GM23338 (cell line): ENCODE measurements around the gene ZNF268. TPM values are rescaled to one million over a fixed set of nuclear protein-coding genes. Genes with fewer than 3 reads are reported as not detected.
"Not testable (repeated sequence)": the region's sequence is repeated elsewhere in the genome, so short reads cannot be mapped to it uniquely, and the experiment has no call there.

ENCODE experiments used
- ATAC-seq: fragments of 200-7000 bp; cut with Tn5 transposase; 3 replicates; pipeline ENCODE4 v1.9.1; 2020
- DNase-seq: peaks from one replicate; pipeline ENCODE4 v3.0.0-alpha.2; 2015; ENCODE audit warnings: low spot score
- H2AFZ ChIP-seq: fragments of 200-600 bp; sonication (generic); 2 replicates; pipeline ENCODE4 v1.8.0; 2016; ENCODE audit warnings: antibody characterized with exemption, mild to moderate bottlenecking, moderate library complexity
- H3F3A ChIP-seq: fragments of 200-600 bp; sonication (generic); replicated peaks from 2 replicates; pipeline ENCODE4 v1.8.0; 2017; ENCODE audit warnings: antibody characterized with exemption, mixed run types, low read depth
- H3K27ac ChIP-seq: fragments of 200-600 bp; sonication (generic); 2 replicates; pipeline ENCODE4 v1.6.1; 2016; ENCODE audit warnings: low read depth
- H3K27me3 ChIP-seq: fragments of 200-600 bp; sonication (generic); 2 replicates; pipeline ENCODE4 v1.8.0; 2016; ENCODE audit warnings: mild to moderate bottlenecking, mixed run types, moderate library complexity; ENCODE audit not compliant: insufficient read depth
- H3K36me3 ChIP-seq: fragments of 200-600 bp; sonication (generic); 2 replicates; pipeline ENCODE4 v1.8.0; 2016; ENCODE audit warnings: mild to moderate bottlenecking; ENCODE audit not compliant: insufficient read depth
- H3K4me1 ChIP-seq: fragments of 200-600 bp; sonication (generic); 2 replicates; pipeline ENCODE4 v1.8.0; 2016; ENCODE audit warnings: mild to moderate bottlenecking, moderate library complexity; ENCODE audit not compliant: insufficient read depth
- H3K4me2 ChIP-seq: fragments of 200-600 bp; sonication (generic); 2 replicates; pipeline ENCODE4 v1.7.1; 2017; ENCODE audit warnings: mixed run types
- H3K4me3 ChIP-seq: fragments of 200-600 bp; sonication (generic); 2 replicates; pipeline ENCODE4 v1.6.1; 2016; ENCODE audit warnings: mixed run types
- H3K79me2 ChIP-seq: fragments of 200-600 bp; sonication (generic); replicated peaks from 2 replicates; pipeline ENCODE4 v1.8.0; 2017; ENCODE audit warnings: mild to moderate bottlenecking; ENCODE audit not compliant: insufficient read depth
- H3K9me2 ChIP-seq: fragments of 200-600 bp; sonication (generic); 2 replicates; pipeline ENCODE4 v1.8.0; 2017; ENCODE audit not compliant: insufficient read depth
- H4K20me1 ChIP-seq: fragments of 200-600 bp; sonication (generic); replicated peaks from 2 replicates; pipeline ENCODE4 v1.8.0; 2017; ENCODE audit warnings: mild to moderate bottlenecking; ENCODE audit not compliant: insufficient read depth
- H3K27ac Mint-ChIP-seq: 2 replicates; pipeline ENCODE4 v1.8.0; 2020; ENCODE audit warnings: inconsistent platforms, mild to moderate bottlenecking, moderate library complexity, mixed read lengths
- H3K27me3 Mint-ChIP-seq: 3 replicates; pipeline ENCODE4 v1.8.0; 2022; ENCODE audit warnings: low read depth, mild to moderate bottlenecking, moderate library complexity, mixed read lengths, inconsistent platforms; ENCODE audit not compliant: insufficient read depth, poor library complexity
- H3K36me3 Mint-ChIP-seq: 3 replicates; pipeline ENCODE4 v1.8.0; 2021; ENCODE audit warnings: low read depth, mild to moderate bottlenecking, inconsistent platforms, moderate library complexity, mixed read lengths
- H3K4me1 Mint-ChIP-seq: 3 replicates; pipeline ENCODE4 v1.8.0; 2020; ENCODE audit warnings: mild to moderate bottlenecking, inconsistent platforms, mixed read lengths
- H3K4me3 Mint-ChIP-seq: 3 replicates; pipeline ENCODE4 v1.8.0; 2021; ENCODE audit warnings: moderate library complexity, mild to moderate bottlenecking, inconsistent platforms, mixed read lengths
- H3K9me3 Mint-ChIP-seq: 3 replicates; pipeline ENCODE4 v1.8.0; 2020; ENCODE audit warnings: moderate library complexity, mild to moderate bottlenecking, inconsistent platforms, mixed read lengths
- CREB1 ChIP-seq: fragments of 250-450 bp; sonication (Bioruptor Pico); IDR thresholded peaks from 2 replicates; pipeline ENCODE4 v1.5.0; 2020; ENCODE audit warnings: low read depth, mild to moderate bottlenecking, moderate library complexity
- EZH2 ChIP-seq: fragments of 200-600 bp; sonication (generic); IDR thresholded peaks from one replicate; pipeline ENCODE4 v1.8.0; 2017; ENCODE audit warnings: antibody characterized with exemption, mild to moderate bottlenecking, low read depth; ENCODE audit not compliant: unreplicated experiment
- ZNF331 ChIP-seq: fragments of 250-450 bp; sonication (Bioruptor Pico); IDR thresholded peaks from 2 replicates; pipeline ENCODE4 v1.5.0; 2020; ENCODE audit warnings: low read depth, mild to moderate bottlenecking, moderate library complexity
- ZNF462 ChIP-seq: fragments of 250-450 bp; sonication (Bioruptor Pico); IDR thresholded peaks from 2 replicates; pipeline ENCODE4 v1.5.0; 2020; ENCODE audit warnings: mild to moderate bottlenecking, moderate library complexity
- polyA plus RNA-seq: library from polyadenylated mRNA; unstranded; fragments of >200 nt; fragmentation: Nextera tagmentation; extraction: Ambion mirVana; gene quantifications from 2 replicates; pipeline ENCODE4 v1.2.1, GENCODE V29; 2016
- total RNA-seq: library from RNA; depleted of rRNA; stranded (reverse); fragments of >200 nt; shearing (Covaris generic); gene quantifications from 2 replicates; pipeline ENCODE4 v1.2.3, GENCODE V29; 2014
- TF ChIP-seq, protein P1 (sequence below): IDR thresholded peaks from one replicate; pipeline ENCODE4 v1.6.1; 2018; ENCODE audit warnings: antibody characterized with exemption; ENCODE audit not compliant: unreplicated experiment

ZNF268 gene
- total and polyA plus RNA-seq, 2 experiments from 2014 or later = 15.1 to 25.2 TPM

DNA sequence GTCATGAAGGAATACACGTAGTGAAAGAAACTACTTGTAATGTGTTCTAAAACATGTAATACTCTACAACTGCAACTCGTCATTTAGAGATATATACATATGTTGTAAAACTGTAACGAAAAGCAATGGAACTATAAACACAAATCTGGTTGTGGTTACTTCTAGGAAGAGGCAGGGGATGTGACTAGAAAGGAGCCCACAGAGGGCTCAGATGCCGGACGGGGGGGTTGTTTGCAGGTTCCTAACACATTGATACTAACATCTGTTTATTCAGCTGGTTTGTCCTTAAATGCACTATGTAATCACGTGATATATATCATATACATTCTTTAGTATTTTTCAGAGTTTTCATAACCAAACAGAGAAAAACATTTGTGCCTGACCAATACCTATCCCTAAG, 70.4 kb downstream of the ZNF268 start (continued):
- TF ChIP-seq ZNF462 (no peak), EZH2 (no peak), CREB1 (no peak), ZNF331 (CRISPR knock-in tag) (no peak)
- TF ChIP-seq, protein P1, sequence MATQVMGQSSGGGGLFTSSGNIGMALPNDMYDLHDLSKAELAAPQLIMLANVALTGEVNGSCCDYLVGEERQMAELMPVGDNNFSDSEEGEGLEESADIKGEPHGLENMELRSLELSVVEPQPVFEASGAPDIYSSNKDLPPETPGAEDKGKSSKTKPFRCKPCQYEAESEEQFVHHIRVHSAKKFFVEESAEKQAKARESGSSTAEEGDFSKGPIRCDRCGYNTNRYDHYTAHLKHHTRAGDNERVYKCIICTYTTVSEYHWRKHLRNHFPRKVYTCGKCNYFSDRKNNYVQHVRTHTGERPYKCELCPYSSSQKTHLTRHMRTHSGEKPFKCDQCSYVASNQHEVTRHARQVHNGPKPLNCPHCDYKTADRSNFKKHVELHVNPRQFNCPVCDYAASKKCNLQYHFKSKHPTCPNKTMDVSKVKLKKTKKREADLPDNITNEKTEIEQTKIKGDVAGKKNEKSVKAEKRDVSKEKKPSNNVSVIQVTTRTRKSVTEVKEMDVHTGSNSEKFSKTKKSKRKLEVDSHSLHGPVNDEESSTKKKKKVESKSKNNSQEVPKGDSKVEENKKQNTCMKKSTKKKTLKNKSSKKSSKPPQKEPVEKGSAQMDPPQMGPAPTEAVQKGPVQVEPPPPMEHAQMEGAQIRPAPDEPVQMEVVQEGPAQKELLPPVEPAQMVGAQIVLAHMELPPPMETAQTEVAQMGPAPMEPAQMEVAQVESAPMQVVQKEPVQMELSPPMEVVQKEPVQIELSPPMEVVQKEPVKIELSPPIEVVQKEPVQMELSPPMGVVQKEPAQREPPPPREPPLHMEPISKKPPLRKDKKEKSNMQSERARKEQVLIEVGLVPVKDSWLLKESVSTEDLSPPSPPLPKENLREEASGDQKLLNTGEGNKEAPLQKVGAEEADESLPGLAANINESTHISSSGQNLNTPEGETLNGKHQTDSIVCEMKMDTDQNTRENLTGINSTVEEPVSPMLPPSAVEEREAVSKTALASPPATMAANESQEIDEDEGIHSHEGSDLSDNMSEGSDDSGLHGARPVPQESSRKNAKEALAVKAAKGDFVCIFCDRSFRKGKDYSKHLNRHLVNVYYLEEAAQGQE = no peak

DNA sequence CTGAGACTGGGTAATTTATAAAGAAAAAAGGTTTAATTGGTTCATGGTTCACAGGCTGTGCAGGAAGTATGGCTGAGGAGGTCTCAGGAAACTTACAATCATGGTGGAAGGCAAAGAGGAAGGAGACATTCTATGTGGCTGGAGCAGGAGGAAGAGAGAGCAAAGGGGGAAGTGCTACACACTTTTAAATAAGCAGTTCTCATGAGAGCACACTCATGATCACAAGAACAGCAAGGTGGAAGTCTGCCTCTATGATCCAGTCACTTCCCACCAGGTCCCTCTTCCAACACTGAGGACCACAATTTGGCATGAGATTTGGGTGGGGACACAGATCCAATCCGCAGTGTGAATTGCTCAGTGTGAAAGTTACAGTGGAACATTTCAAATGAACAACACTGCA, 74.5 kb downstream of the ZNF268 start:
- DNase-seq = not testable (repeated sequence)

More for the DNA sequence above, 74.5 kb downstream of the ZNF268 start:
- not testable (repeated sequence) for H3K36me3 ChIP-seq, H3K4me3 ChIP-seq, H3K79me2 ChIP-seq, H3K9me2 ChIP-seq, H3K27ac Mint-ChIP-seq, H4K20me1 ChIP-seq, H3K4me1 ChIP-seq, H3K4me3 Mint-ChIP-seq, H3K27me3 Mint-ChIP-seq, H3K27ac ChIP-seq, H3K4me1 Mint-ChIP-seq, H3F3A ChIP-seq, ATAC-seq, H2AFZ ChIP-seq, H3K4me2 ChIP-seq, H3K27me3 ChIP-seq
- Mint-ChIP-seq H3K9me3 (peaks cover 30% of the 10 kb centered on the region), H3K36me3 (peaks cover 15% of the 10 kb centered on the region; the same call in 2 of the 3 replicates)
